ENCODE measurements around the gene SCNM1. TPM values are rescaled to one million over a fixed set of nuclear protein-coding genes. Genes with fewer than 3 reads are reported as not detected.

SCNM1 gene
- total and polyA plus RNA-seq, 4 donors: 4.8 to 14.3 (median 10.5) TPM

- Histone ChIP-seq H3K9ac (ENCODE audit: low read depth in 1 of 2, low read length in 2 of 2) (no peak overlapping the region), H3K27me3 (ENCODE audit: control insufficient read depth in 4 of 4, insufficient read depth in 4 of 4, low read length in 3 of 4) (no peaks in the 10 kb centered on the region), H3K9me3 (ENCODE audit: control insufficient read depth in 4 of 4, low read length in 3 of 4) (no peaks in the 10 kb centered on the region), H3K4me1 (ENCODE audit: control insufficient read depth in 4 of 4, insufficient read depth in 4 of 4, low read length in 3 of 4) (peaks cover 0 to 25% (median 16%) of the 10 kb centered on the region in 4 donors), H3K36me3 (ENCODE audit: control insufficient read depth in 4 of 4, insufficient read depth in 3 of 4, low read depth in 1 of 4, low read length in 3 of 4) (peaks cover 0 to 2% (median 0%) of the 10 kb centered on the region in 4 donors), H3K27ac (ENCODE audit: low read depth in 1 of 2, low read length in 2 of 2) (no peak overlapping the region), H3K4me3 (ENCODE audit: low read depth in 1 of 3, low read length in 3 of 3) (peak overlapping the region; percentile 64 to 82 (median 65))
- 13% methylated on average over 26 of the region's 26 CpGs for WGBS
- no peak for DNase-seq (ENCODE audit: low spot score)
- TF ChIP-seq REST (IDR thresholded peaks at IDR 0.05): no peak
- no peak for TF ChIP-seq JUND (IDR thresholded peaks at IDR 0.05)
- TF ChIP-seq FOXA2 (IDR thresholded peaks at IDR 0.05): no peak
- no peak for TF ChIP-seq TAF1 (conservative IDR thresholded peaks at IDR 0.05)
- no peak for TF ChIP-seq ATF3 (IDR thresholded peaks at IDR 0.05)
- no peak for TF ChIP-seq HNF4G (IDR thresholded peaks at IDR 0.05)
- no peak for TF ChIP-seq EGR1 (IDR thresholded peaks at IDR 0.05; ENCODE audit: low read depth in 2 of 2)
- TF ChIP-seq CTCF (IDR thresholded peaks at IDR 0.05; ENCODE audit: low read depth, low read length, missing input control): no peak
- TF ChIP-seq FOXA1 (IDR thresholded peaks at IDR 0.05): no peak
- no peak for TF ChIP-seq ZBTB33 (IDR thresholded peaks at IDR 0.05)
- no peak for TF ChIP-seq MAX (IDR thresholded peaks at IDR 0.05)
- TF ChIP-seq SP1 (IDR thresholded peaks at IDR 0.05): no peak
These were observed 19.9 kb upstream of the SCNM1 start for GRCh38 chr1:151146072-151146411.

- Histone ChIP-seq H3K9me3 (ENCODE audit: control insufficient read depth in 4 of 4, low read length in 3 of 4) (no peaks in the 10 kb centered on the region), H3K4me1 (ENCODE audit: control insufficient read depth in 4 of 4, insufficient read depth in 4 of 4, low read length in 3 of 4) (peaks cover 0 to 25% (median 16%) of the 10 kb centered on the region in 4 donors), H3K9ac (ENCODE audit: low read depth in 1 of 2, low read length in 2 of 2) (peak within 1 kb of the TSS in 1 of 2 donors; percentile 12), H3K27ac (ENCODE audit: low read depth in 1 of 2, low read length in 2 of 2) (peak within 1 kb of the TSS; percentile 40 to 75), H3K36me3 (ENCODE audit: control insufficient read depth in 4 of 4, insufficient read depth in 3 of 4, low read depth in 1 of 4, low read length in 3 of 4) (peaks cover 0 to 2% (median 0%) of the 10 kb centered on the region in 4 donors), H3K27me3 (ENCODE audit: control insufficient read depth in 4 of 4, insufficient read depth in 4 of 4, low read length in 3 of 4) (no peaks in the 10 kb centered on the region), H3K4me3 (ENCODE audit: low read depth in 1 of 3, low read length in 3 of 3) (peak within 1 kb of the TSS; percentile 64 to 82 (median 65))
- WGBS: under 1% methylated on average over 61 of the region's 61 CpGs
- peak; percentile 92 for DNase-seq (ENCODE audit: low spot score)
- TF ChIP-seq TAF1 (conservative IDR thresholded peaks at IDR 0.05) (peak; percentile 90), REST (IDR thresholded peaks at IDR 0.05) (peak; percentile 86), FOXA2 (IDR thresholded peaks at IDR 0.05) (no peak), HNF4G (IDR thresholded peaks at IDR 0.05) (no peak), HNF4A (conservative IDR thresholded peaks at IDR 0.05) (peak; percentile 53 to 79), CTCF (IDR thresholded peaks at IDR 0.05; ENCODE audit: low read depth, low read length, missing input control) (no peak), YY1 (IDR thresholded peaks at IDR 0.05) (peak; percentile 57), RXRA (IDR thresholded peaks at IDR 0.05) (peak; percentile 7 to 20), EGR1 (IDR thresholded peaks at IDR 0.05; ENCODE audit: low read depth in 2 of 2) (no peak), GABPA (IDR thresholded peaks at IDR 0.05 in 1 of 2, conservative IDR thresholded peaks at IDR 0.05 in 1 of 2) (peak in 1 of 2 donors; percentile 27), JUND (IDR thresholded peaks at IDR 0.05) (no peak), SP1 (IDR thresholded peaks at IDR 0.05) (peak; percentile 68), FOXA1 (IDR thresholded peaks at IDR 0.05) (peak; percentile 33)
These were observed 19.4 kb upstream of the SCNM1 start, which contains the start of gene SEMA6C for GRCh38 chr1:151146412-151147131. Gene SEMA6C, minus strand, starts transcription at chr1:151146631. Its CDS starts 4,010 bp downstream, at chr1:151142621.

Data from liver (tissue), 9 donors.